Stimulated activated CD8-positive, alpha-beta memory T cell treated with anti-CD3 and anti-CD28 coated beads, Interleukin-15, amount 100 ng/mL, for 4 hours (primary cell): ENCODE measurements around the gene ADAT2.
A peak's percentile ranks its signal among the peaks of the same experiment; 100 is the strongest.

Source experiments
- DNase-seq, 2 donors: peaks; one replicate each; pipeline ENCODE4 v3.0.0-alpha.2; 2020; ENCODE audit warnings: low read depth in 2 of 2

The ADAT2 gene

DNA sequence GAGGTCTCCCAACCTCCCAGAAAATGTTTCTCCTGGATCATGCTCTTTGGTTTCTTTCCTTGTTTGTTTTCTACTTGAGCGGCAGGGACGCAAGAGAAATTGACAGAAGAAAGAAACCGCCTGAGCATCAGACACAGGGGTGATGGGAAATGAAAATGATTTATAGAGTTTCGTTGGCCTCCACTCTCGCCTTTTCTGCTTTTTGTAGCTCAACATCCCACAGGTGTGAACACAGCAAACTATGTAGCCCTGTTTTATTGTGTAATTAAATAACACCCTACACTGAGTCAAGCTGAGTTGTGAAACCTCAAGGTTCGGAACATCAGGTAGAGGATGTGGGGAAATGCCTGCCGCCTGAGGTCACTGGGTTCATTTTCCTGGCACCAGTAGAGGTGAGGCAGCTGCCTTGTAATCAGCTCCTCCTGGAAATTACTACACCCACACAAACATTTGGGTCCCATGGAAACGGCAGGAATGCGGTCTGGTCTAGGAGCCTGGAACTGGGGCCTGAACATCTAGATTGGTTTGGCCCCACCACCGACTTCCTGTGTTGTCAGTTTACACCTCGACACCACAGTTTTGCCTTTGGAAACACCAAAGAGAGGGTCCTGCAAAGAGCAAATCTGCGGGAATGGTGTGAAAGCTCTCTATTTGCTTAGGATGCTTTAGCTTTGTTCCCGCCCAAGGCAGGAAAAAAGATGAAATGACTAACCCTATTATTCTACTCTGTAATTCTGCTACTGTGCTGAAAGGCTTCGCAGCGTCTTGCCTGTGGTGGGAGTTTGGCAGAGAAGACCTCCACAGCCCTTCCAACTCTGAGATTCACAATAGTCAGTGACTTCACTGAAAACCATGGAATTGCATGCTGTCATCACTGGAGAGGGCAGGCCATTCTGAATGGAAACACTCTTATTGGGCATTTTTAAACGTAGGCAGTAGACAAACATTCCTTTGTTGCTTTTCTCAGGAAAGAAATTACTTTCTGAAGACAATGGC is 53.0 kb downstream of the ADAT2 start:
- peak in 1 of 2 donors; percentile 11 for DNase-seq

DNA sequence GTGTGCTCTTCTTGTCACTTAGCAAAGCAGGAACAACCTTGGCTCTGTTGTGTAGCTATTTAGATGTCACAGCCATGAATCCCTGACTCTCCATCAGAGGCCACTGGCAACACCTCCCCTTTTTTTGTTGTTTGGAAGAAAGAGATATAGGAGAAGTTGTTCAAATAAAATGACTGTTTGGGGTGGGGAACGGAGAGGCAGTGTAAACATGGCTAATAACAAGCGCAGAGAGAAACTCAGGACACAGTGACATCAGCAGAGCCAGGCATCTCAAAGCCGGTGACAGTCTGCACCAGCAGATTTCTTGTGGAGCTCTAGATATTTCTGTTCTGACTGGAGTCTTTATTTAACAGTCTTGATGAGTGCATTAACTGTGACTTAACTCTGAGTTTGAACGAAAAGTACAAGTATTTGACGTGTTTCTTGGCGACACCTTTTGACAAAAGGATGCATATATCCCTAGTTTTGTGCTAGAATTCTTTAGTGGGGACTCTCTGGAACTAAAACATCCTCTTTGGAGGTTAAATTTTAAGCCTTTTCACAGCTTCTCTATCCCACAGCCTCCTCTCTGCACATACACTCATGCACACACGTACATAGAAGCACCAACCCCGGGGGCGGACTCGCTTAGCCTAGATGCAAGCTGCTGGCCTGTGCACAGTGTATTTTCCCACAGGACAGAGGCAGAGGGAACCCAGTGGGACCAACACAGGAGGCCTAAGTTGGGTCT is 53.8 kb downstream of the ADAT2 start:
- no peak for DNase-seq

DNA sequence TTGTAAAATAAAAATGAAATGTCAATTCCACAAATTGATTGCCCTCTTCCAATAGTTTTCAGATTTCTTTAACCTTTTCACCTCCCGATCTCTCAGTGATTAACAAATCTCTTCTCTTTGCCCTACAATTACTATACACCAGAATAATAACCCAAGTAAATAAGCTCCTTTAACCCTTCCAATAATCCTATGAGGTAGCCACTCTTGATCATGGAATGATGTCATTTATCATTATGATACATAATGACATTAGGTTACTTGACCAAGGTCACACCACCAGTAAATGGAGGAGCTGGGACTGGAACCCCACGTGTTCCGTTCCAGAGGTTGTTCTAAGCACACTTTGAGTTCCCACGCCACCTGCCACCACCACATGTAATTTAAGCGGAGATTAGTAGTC is 54.8 kb downstream of the ADAT2 start:
- no peak for DNase-seq

DNA sequence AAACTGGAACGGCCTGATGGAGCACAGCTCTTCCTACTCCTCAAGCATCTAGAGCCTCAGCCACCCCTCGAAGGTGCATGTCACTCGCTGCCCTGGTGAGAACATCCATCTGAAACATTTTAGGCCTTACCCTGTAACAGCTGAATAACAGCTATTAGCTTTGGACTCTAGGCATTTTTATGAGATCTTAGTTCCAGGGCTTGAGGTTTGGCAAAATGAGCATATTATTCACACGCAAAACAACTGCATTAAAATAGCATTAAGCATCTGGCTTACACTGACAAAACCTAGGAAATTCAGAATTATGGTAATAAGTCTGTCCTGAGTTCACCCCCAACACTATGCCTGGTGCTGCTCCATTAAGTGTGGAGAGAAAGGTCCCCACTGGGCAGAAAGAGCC is 56.1 kb downstream of the ADAT2 start:
- no peak for DNase-seq

DNA sequence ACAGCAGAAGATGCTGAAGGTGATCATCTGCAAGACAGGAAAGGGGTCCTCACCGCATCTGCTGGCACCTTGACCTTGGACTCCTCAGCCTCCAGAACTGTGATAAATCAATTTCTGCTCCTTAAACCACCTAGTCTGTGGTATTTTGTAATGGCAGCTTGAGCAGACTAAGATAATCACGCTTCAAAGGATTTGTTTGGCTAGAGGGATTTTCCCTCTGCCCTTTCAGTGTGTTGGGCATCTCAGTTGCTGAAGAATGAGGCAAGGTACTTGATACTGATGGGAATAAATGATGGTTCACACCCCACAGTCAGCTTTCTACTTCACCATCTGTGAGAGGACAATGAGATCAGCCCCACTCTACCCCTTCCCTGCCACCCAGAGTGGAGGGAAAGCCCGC is 60.2 kb downstream of the ADAT2 start:
- DNase-seq: no peak

DNA sequence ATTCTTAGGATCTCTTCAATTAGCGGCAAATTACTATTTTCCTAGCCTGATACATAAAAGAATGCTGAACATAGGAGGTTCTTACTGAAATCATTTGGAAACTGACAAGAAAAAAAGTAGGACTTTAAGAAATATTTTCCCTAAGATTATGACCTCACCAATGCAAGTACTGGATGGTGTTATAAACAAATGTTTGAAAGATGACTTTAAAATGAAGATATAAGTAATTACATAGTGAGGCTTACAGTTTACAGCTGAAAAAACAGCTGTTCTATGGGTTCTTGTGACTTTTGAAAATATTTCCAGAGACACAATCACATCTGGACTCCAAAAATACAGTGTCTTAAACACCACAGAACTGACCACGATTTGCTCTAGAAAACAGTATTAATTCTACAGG is 64.9 kb downstream of the ADAT2 start:
- DNase-seq: no peak

DNA sequence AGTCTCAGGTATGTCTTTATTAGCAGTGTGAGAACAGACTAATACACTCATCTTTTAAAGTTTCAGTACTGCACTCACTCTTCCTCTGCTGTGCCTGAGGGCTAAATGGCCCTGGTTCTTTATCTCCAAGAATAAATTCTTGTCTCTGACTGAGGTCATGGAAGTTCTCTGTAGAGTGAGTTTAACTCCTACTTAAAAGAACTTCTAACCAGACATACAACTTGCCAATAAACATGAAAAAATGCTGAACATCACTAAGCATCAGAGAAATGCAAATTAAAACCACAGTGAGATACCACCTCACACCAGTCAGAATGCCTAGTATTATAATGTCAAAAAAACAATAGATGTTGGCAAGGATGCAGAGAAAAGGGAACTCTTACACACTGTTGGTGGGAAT is 73.6 kb downstream of the ADAT2 start:
- no peak for DNase-seq

DNA sequence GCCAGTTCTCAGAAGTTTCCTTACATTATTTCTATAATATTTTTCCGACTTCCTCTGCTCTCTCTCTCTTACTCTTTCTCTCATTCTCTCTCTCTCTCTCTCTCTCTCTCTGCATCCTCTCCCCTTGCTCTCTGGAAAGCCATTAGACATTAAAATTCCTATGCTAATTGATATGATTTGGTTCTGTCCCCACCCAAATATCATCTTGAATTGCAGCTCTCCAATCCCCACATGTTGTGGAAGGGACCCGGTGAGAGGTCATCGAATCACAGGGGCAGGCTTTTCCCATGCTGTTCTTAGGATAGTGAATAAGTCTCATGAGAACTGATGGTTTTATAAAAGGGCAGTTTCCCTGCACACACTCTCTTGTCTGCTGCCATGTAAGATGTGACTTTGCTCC is 74.1 kb downstream of the ADAT2 start:
- no peak for DNase-seq

DNA sequence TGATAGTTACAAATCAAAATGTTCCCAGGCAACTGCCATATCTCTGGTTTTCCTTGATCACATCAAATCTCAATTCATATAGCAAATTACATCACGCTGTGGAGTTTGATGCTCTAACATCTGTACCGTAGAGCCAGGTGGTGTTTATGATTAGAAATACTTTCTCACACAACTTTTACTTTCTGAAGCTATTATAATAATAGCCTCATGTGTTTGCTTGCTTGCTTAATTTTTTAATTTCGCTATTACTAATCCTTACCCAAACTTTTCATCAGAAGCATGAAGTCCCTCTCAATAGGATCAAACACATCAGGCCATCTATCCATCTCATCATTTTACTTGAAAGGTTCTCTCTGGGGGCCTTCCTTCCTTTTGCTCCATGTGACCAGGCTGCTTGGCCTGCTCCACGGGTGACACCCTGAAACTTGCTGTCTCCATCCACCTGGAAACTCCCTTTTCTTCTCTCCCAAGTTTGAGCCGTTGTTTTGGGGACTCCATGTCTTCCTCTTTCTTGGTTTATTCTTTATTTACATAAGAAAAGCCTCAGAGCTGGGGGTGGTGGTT is 75.4 kb downstream of the ADAT2 start:
- DNase-seq: no peak

DNA sequence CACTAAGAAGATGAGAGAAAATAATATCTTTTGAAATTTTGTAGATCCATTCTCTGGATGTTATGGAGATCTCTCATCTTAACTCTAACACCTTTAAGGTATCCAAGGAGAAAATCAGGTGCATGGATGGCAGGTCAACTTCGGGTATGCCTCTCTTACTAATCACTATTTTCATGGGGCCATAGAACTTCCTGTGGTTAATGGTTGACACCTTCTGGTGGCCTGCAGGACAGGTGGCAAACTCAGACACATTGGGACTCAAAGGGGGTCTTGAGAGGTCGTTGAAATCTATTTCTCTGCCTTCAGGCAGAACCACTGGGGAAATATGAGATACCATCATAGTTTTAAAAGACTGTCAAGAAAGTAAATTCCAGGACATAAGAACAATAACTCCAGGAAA is 76.5 kb downstream of the ADAT2 start:
- no peak for DNase-seq
